ENCODE data around the gene MYL7. TPM values are rescaled to one million over a fixed set of nuclear protein-coding genes. Genes with fewer than 3 reads are reported as not detected.
A peak's percentile ranks its signal among the peaks of the same experiment; 100 is the strongest.

MYL7 gene
- total and polyA plus RNA-seq, 9 donors = 0.70 to 13.0 (median 6.8) TPM

DNA sequence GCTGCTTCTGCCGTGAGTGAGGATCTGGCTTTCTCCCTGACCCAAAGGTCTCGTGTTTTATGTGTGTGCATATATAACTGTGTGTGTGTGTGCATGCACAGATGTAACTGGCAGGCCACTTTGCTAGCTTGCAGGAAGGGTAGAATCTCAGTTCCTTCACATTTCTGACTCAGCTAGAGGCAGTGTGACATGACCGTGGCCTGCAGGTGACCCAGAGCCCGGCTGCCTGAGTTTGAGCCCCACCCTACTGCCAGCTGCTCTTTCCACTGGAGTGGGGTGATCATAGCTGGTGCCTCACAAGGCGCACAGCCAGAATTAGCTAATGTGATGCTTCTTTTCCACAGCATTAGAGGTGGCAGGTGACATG is 9.3 kb upstream of the MYL7 start:
- Histone ChIP-seq H3K4me3 (ENCODE audit: low read length) (no peak overlapping the region), H3K27me3 (ENCODE audit: control insufficient read depth, insufficient read depth, low read length) (peaks cover 5% of the 10 kb centered on the region), H3K4me1 (ENCODE audit: control insufficient read depth, insufficient read depth, low read length) (peaks cover 67% of the 10 kb centered on the region), H3K27ac (ENCODE audit: low read length) (peak overlapping the region; percentile 86), H3K9me3 (replicated peaks; ENCODE audit: control insufficient read depth, low read depth, low read length) (no peaks in the 10 kb centered on the region), H3K36me3 (ENCODE audit: control insufficient read depth, insufficient read depth, low read length) (no peaks in the 10 kb centered on the region)
- 20% methylated on average over 1 of the region's 5 CpGs for WGBS (ENCODE audit: insufficient coverage)
- DNase-seq = peak; percentile 74

DNA sequence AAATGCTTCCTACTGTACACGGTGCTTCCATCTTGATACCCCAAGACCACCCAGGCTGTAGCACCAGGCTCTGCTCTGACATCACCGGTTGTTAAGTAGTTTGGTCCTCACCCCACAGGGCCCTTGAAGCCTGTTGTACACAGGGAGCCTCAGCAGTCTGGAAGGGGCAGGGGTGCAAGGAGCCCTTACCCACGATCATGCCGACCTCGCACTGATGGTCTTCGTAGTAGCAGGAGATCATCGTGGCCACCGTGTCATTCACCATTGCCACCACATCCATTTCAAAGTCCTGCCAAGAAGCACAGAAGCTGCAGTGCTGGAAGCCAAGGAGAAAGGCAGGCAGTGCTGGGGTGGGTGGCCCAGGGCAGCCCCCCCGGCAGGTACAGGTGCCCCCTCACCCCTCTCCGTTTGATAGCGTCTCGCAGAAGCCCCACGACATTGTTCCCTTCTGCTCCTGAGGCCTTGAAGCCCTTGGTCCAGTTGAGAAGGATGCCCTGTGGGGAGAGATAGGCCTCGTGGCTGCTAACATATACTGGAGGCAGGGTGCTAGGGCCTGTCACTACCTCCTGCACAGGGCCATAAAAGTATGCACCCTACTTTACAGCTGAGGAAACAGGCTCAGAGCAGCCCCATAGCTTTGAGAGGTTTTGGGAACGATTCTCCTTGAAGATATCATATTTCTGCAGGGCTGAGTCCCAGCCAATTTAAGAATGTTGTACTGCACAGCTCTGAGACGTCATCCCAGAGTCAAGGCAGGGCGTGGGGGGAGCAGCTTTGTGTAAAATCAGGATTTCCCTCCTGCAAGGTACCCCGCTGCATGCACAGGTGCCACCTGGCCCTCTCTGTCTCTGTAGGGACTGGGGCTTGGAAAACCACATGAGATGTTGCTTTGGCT is 8.7 kb upstream of the MYL7 start:
- H3K4me3 ChIP-seq (ENCODE audit: low read length) = no peak overlapping the region
- H3K4me1 ChIP-seq (ENCODE audit: control insufficient read depth, insufficient read depth, low read length) = peaks cover 74% of the 10 kb centered on the region
- H3K27ac ChIP-seq (ENCODE audit: low read length) = peak overlapping the region; percentile 86

DNA sequence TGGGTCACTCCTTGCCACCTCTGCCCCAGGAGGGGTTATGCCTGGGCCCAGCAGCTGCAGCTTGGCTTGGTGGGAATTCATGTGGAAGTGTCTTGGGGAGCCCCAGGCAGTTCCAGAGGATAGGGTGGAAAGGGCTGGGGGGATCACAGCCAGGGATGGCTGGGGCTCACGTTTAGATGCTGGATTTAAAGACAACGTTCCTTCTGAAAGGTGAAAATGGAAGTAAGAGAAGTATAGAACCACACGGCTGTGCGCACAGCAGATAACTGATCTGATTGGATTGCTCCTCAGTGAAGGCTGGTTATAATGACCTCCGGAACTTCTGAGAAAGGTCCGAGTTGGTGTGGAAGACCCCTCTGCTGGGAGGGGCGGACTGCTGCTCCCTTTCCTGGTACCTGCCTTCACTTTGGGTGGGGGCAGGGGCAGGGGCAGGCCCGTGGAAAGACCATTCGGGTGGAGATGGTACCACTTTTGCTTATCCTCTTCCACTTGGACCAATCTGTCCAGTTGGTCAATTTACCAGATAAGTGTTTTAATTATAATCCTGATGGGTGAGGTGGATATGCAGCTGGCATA is 7.9 kb upstream of the MYL7 start:
- Histone ChIP-seq H3K27me3 (ENCODE audit: control insufficient read depth, insufficient read depth, low read length) (peaks cover 14% of the 10 kb centered on the region), H3K4me3 (ENCODE audit: low read length) (no peak overlapping the region), H3K27ac (ENCODE audit: low read length) (no peak overlapping the region), H3K36me3 (ENCODE audit: control insufficient read depth, insufficient read depth, low read length) (no peaks in the 10 kb centered on the region), H3K4me1 (ENCODE audit: control insufficient read depth, insufficient read depth, low read length) (peaks cover 81% of the 10 kb centered on the region), H3K9me3 (replicated peaks; ENCODE audit: control insufficient read depth, low read depth, low read length) (no peaks in the 10 kb centered on the region)
- 82% methylated on average over 7 of the region's 9 CpGs for WGBS (ENCODE audit: insufficient coverage)
- DNase-seq = no peak

More for the DNA sequence above, 8.7 kb upstream of the MYL7 start:
- H3K9me3 ChIP-seq (replicated peaks; ENCODE audit: control insufficient read depth, low read depth, low read length) = no peaks in the 10 kb centered on the region
- 70% methylated on average over 15 of the region's 18 CpGs for WGBS (ENCODE audit: insufficient coverage)
- no peaks in the 10 kb centered on the region for H3K36me3 ChIP-seq (ENCODE audit: control insufficient read depth, insufficient read depth, low read length)
- peak; percentile 90 for DNase-seq
- peaks cover 11% of the 10 kb centered on the region for H3K27me3 ChIP-seq (ENCODE audit: control insufficient read depth, insufficient read depth, low read length)

DNA sequence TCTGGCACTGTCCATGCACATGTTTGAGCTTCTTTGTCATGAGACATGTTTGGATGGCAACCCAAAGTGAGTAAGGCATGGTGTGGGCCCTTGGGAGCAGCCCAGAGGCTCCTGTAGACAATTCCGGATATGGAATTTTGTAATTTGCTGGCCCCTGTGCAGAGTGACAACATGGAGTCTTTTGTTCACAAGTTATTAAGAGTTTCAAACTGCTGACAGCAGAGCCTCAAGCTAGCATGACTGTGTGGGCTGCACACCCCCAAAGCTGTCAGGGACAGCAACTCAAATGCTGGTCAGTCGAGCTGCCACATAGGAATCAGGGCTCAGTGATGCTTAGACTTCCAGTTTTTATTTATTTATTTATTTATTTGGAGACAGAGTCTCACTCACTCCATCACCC is 7.0 kb upstream of the MYL7 start:
- peaks cover 14% of the 10 kb centered on the region for H3K27me3 ChIP-seq (ENCODE audit: control insufficient read depth, insufficient read depth, low read length)
- H3K9me3 ChIP-seq (replicated peaks; ENCODE audit: control insufficient read depth, low read depth, low read length) = no peaks in the 10 kb centered on the region
- WGBS (ENCODE audit: insufficient coverage) = 36% methylated on average over 1 of the region's 2 CpGs
- peak overlapping the region; percentile 62 for H3K27ac ChIP-seq (ENCODE audit: low read length)
- H3K4me1 ChIP-seq (ENCODE audit: control insufficient read depth, insufficient read depth, low read length) = peaks cover 83% of the 10 kb centered on the region
- no peak for DNase-seq
- no peak overlapping the region for H3K4me3 ChIP-seq (ENCODE audit: low read length)
- H3K36me3 ChIP-seq (ENCODE audit: control insufficient read depth, insufficient read depth, low read length) = no peaks in the 10 kb centered on the region

DNA sequence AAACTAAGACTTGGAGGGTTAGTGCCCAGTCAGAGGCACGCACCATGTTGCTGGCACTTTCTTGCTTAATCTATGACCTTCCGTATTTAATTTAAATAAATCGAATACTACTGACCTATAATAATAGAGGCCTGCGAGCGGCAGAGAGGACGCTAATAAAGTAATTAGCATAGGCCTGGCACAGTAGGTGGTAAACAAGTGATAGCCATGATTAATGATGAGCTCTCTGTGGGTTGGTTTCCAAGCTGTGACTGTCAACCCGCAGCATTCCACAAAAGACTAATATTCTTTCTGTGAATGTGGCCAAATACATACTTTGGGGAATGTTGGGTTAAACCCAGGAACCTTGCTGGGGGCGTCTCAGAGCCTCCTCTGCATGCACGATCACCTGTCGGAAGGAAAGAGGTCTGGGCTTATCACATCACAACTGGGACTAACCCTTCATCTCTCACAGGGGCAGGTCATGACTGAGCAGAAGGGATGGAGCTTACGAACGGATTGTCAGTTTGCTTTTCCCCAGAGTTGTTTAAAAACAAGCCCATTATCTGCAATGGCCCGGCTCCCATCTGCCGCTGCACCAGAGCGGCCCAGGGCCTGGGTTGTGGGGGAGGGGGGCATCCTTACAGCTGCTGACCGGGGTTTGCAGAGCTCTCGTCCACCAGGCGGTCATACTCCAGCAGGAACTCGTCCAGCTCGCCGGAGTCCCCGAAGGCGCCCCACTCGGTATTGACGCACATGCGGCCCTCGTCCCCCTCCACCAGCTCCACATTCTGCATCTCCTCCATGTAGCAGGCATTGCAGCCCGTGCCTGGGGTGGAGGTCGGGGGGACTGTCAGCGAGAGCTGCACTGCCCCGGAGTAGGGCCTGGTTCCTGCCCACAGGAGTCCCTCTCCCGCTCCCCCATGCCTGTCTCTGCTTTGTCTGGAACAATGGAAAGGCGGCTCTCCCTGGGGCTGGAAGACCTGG is 6.2 kb upstream of the MYL7 start:
- 22% methylated on average over 4 of the region's 33 CpGs for WGBS (ENCODE audit: insufficient coverage)
- Histone ChIP-seq H3K4me3 (ENCODE audit: low read length) (no peak overlapping the region), H3K27me3 (ENCODE audit: control insufficient read depth, insufficient read depth, low read length) (peaks cover 14% of the 10 kb centered on the region)

DNA sequence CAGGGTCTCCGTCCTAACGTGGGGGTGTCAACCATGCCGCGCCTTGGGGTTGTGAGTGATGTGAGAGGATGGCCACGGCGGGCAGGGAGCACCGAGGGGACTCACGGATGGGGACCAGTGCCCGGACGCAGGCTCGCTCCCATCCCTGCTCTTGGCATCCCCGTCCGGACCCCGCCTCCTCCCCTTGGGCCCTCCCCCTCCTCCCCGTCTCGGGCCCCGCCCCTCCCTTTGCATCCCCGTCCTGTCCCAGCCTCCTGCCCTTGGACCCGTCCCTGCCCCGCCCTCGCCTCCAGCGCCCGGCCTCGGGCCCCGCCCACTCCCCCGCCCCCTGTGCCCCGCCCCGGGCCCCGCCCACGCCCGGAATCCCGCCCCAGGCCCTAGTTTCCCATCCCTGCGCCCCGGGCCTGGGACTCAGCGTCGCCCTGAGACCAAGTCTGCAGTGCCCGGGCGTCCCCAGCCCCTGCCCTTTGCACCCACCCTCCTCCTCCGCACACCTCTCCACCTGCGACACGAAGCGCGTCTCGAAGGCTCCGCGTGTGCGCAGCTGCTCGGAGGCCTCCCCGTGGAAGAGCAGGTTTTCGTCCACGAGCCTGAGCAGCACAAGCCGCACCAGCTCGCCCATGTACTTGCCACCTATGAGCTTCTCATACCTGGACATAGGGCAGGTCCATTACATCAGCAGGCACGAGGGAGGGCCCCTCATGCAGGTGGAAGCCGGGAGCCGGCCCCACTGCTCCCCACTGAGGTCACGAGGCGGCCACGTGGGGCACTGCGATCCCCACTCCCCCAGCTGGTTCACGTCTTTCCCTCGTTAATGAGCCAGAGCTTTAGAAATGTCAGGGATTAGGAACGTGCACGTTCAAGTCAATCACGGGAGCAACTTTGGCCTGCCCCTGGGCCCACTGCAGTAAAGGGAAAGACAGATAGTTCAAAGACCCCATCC is 5.1 kb upstream of the MYL7 start:
- Histone ChIP-seq H3K36me3 (ENCODE audit: control insufficient read depth, insufficient read depth, low read length) (no peaks in the 10 kb centered on the region), H3K27me3 (ENCODE audit: control insufficient read depth, insufficient read depth, low read length) (peaks cover 14% of the 10 kb centered on the region), H3K4me1 (ENCODE audit: control insufficient read depth, insufficient read depth, low read length) (peaks cover 80% of the 10 kb centered on the region), H3K4me3 (ENCODE audit: low read length) (peak overlapping the region; percentile 50), H3K9me3 (replicated peaks; ENCODE audit: control insufficient read depth, low read depth, low read length) (no peaks in the 10 kb centered on the region), H3K27ac (ENCODE audit: low read length) (peak overlapping the region; percentile 55)
- WGBS (ENCODE audit: insufficient coverage) = 18% methylated on average over 38 of the region's 65 CpGs
- DNase-seq = peak; percentile 81

More for the DNA sequence above, 6.2 kb upstream of the MYL7 start:
- Histone ChIP-seq H3K36me3 (ENCODE audit: control insufficient read depth, insufficient read depth, low read length) (no peaks in the 10 kb centered on the region), H3K9me3 (replicated peaks; ENCODE audit: control insufficient read depth, low read depth, low read length) (no peaks in the 10 kb centered on the region), H3K27ac (ENCODE audit: low read length) (peak overlapping the region; percentile 62), H3K4me1 (ENCODE audit: control insufficient read depth, insufficient read depth, low read length) (peaks cover 80% of the 10 kb centered on the region)
- peak; percentile 79 for DNase-seq

DNA sequence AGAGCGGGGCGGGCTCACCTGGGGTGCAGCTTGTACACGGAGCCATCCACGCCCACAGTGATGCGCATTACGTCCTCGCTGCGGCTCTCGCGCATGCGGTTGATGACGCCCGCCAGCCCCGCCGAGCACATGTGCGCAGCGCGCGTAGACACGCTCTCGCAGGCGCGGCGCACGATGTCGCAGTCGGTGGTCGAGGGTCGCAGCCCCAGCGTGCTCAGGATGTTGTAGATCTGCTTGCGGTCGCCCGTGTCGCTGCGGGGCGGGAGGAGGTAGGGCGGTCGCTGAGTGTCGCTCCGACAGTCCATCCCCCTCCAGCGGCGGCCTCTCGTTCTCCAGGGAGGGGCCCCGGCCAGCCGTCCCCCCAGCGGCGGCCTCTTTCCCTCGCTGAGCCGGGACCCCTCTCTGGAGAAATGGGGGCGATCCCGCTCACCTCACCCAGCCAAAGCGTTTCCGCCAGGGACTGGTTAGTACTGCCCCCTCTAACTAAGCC is 4.4 kb upstream of the MYL7 start:
- 3% methylated on average over 49 of the region's 53 CpGs for WGBS (ENCODE audit: insufficient coverage)
- Histone ChIP-seq H3K9me3 (replicated peaks; ENCODE audit: control insufficient read depth, low read depth, low read length) (no peaks in the 10 kb centered on the region), H3K27me3 (ENCODE audit: control insufficient read depth, insufficient read depth, low read length) (peaks cover 14% of the 10 kb centered on the region), H3K27ac (ENCODE audit: low read length) (peak overlapping the region; percentile 55), H3K4me3 (ENCODE audit: low read length) (peak overlapping the region; percentile 50), H3K36me3 (ENCODE audit: control insufficient read depth, insufficient read depth, low read length) (no peaks in the 10 kb centered on the region), H3K4me1 (ENCODE audit: control insufficient read depth, insufficient read depth, low read length) (peaks cover 77% of the 10 kb centered on the region)
- DNase-seq = no peak

DNA sequence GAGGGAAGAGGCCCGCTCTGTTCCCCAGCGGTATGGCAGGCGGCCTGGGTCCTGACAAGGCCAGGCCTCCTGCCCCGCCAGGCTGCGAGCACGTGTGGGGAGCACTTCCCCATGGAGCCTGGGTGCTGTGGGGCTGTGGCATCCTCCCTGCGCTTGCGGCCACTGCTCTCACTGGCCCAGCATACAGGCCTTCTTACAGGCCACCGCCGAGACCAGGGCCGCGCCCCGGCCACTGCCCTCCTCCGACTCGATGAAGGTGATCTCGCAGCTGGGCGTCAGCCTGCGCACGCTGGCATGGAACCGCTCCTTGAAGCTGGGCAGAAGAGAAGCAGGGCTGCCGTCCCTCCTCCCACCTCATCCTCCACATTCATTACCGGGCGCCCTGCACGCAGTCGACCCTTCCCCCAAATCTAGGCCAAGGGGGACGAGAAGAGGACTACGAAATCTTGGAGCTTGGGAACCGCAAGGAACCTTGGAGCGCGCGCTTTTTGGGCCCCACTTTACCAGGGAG is 3.9 kb upstream of the MYL7 start:
- Histone ChIP-seq H3K27me3 (ENCODE audit: control insufficient read depth, insufficient read depth, low read length) (peaks cover 14% of the 10 kb centered on the region), H3K4me3 (ENCODE audit: low read length) (peak overlapping the region; percentile 50), H3K27ac (ENCODE audit: low read length) (peak overlapping the region; percentile 78), H3K9me3 (replicated peaks; ENCODE audit: control insufficient read depth, low read depth, low read length) (no peaks in the 10 kb centered on the region), H3K36me3 (ENCODE audit: control insufficient read depth, insufficient read depth, low read length) (no peaks in the 10 kb centered on the region), H3K4me1 (ENCODE audit: control insufficient read depth, insufficient read depth, low read length) (peaks cover 72% of the 10 kb centered on the region)
- DNase-seq = no peak
- 55% methylated on average over 31 of the region's 31 CpGs for WGBS (ENCODE audit: insufficient coverage)

DNA sequence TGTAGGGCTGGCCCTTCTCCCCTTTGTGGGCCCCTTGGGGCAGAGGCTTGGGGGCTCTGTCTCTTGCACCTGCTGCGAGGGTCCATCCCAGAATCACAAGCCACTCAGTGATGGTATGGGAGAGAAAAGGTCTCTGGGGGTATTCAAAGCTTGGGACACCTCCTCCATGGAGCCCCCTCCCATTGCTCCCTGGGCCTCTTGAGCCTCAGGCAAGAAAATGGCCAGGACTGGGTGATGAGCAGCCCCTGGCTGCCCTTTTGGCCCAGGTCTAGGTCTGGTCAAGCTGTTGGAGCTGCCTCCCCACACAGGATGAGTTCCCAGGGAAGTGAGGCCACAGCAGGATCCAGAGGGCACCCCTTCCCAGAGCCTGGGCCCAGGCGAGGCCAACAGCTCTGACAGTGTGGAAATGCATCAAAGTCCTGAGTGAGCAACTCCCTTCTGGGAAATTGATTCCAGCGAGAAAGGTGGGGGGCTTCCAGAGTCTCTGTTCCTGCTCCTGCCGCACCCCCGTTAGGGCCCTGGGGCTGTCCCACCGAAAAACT is 3.4 kb upstream of the MYL7 start:
- H3K4me1 ChIP-seq (ENCODE audit: control insufficient read depth, insufficient read depth, low read length) = peaks cover 67% of the 10 kb centered on the region
- no peaks in the 10 kb centered on the region for H3K9me3 ChIP-seq (replicated peaks; ENCODE audit: control insufficient read depth, low read depth, low read length)
- H3K36me3 ChIP-seq (ENCODE audit: control insufficient read depth, insufficient read depth, low read length) = no peaks in the 10 kb centered on the region
- H3K4me3 ChIP-seq (ENCODE audit: low read length) = no peak overlapping the region
- DNase-seq = no peak
- peak overlapping the region; percentile 78 for H3K27ac ChIP-seq (ENCODE audit: low read length)
- 91% methylated on average over 5 of the region's 6 CpGs for WGBS (ENCODE audit: insufficient coverage)
- H3K27me3 ChIP-seq (ENCODE audit: control insufficient read depth, insufficient read depth, low read length) = peaks cover 14% of the 10 kb centered on the region

Data from muscle of leg (tissue), 11 donors.